Cardiac muscle cell (in vitro differentiated cells and primary cell): ENCODE data around the gene BAHD1. TPM values are rescaled to one million over a fixed set of nuclear protein-coding genes. Genes with fewer than 3 reads are reported as not detected.

ENCODE experiments used
- DNase-seq, 2 donors: peaks; one replicate each; pipeline versions ENCODE4 v3.0.0 to v3.0.0-alpha.2; 2010 to 2017; ENCODE audit warnings: low read depth in 1 of 2, low spot score in 1 of 2
- H3K27ac ChIP-seq: fragments of 200-600 bp; sonication (generic); 2 replicates; pipeline ENCODE4 v1.5.1; 2016
- H3K27me3 ChIP-seq: fragments of 200-600 bp; sonication (generic); 2 replicates; pipeline ENCODE4 v1.6.0; 2016; ENCODE audit warnings: control low read depth
- H3K36me3 ChIP-seq: fragments of 200-600 bp; sonication (generic); 2 replicates; pipeline ENCODE4 v1.5.1; 2016; ENCODE audit warnings: control low read depth
- H3K4me1 ChIP-seq: fragments of 200-600 bp; sonication (generic); 2 replicates; pipeline ENCODE4 v1.8.1; 2017; ENCODE audit warnings: low read depth, mild to moderate bottlenecking, mixed run types
- H3K4me3 ChIP-seq: fragments of 200-600 bp; sonication (generic); 2 replicates; pipeline ENCODE4 v1.5.1; 2016; ENCODE audit warnings: mild to moderate bottlenecking
- H3K9me3 ChIP-seq: fragments of 200-600 bp; sonication (generic); 2 replicates; pipeline ENCODE4 v1.5.1; 2017; ENCODE audit warnings: low read depth, mild to moderate bottlenecking, control low read depth
- CTCF ChIP-seq: IDR thresholded peaks from 2 replicates; pipeline ENCODE4 v1.5.1; 2012; ENCODE audit warnings: low read depth, mild to moderate bottlenecking, low read length
- polyA plus RNA-seq: library from polyadenylated mRNA; unstranded; fragments of >200 nt; fragmentation: Nextera tagmentation; extraction: Ambion mirVana; gene quantifications from 2 replicates; pipeline ENCODE4 v1.2.1, GENCODE V29; 2016
- total RNA-seq: library from RNA; depleted of rRNA; stranded (reverse); fragments of >200 nt; gene quantifications from 2 replicates; pipeline ENCODE4 v1.2.3, GENCODE V29; 2016

BAHD1 gene
- total and polyA plus RNA-seq, 2 experiments from 2014 or later: 15.7 to 29.3 TPM

- Histone ChIP-seq H3K9me3 (no peaks in the 10 kb centered on the region), H3K27me3 (no peaks in the 10 kb centered on the region), H3K27ac (no peak overlapping the region), H3K4me3 (no peak overlapping the region), H3K36me3 (no peaks in the 10 kb centered on the region), H3K4me1 (no peaks in the 10 kb centered on the region)
- no peak for TF ChIP-seq CTCF
- DNase-seq: no peak
Observed at GRCh38 chr15:40427188-40427587, 13.6 kb upstream of the BAHD1 start.

- Histone ChIP-seq H3K9me3 (no peaks in the 10 kb centered on the region), H3K27me3 (no peaks in the 10 kb centered on the region), H3K4me1 (no peaks in the 10 kb centered on the region), H3K4me3 (no peak overlapping the region), H3K27ac (no peak overlapping the region), H3K36me3 (no peaks in the 10 kb centered on the region)
- no peak for TF ChIP-seq CTCF
- DNase-seq: no peak
Observed at GRCh38 chr15:40428185-40428584, 12.6 kb upstream of the BAHD1 start.

DNA sequence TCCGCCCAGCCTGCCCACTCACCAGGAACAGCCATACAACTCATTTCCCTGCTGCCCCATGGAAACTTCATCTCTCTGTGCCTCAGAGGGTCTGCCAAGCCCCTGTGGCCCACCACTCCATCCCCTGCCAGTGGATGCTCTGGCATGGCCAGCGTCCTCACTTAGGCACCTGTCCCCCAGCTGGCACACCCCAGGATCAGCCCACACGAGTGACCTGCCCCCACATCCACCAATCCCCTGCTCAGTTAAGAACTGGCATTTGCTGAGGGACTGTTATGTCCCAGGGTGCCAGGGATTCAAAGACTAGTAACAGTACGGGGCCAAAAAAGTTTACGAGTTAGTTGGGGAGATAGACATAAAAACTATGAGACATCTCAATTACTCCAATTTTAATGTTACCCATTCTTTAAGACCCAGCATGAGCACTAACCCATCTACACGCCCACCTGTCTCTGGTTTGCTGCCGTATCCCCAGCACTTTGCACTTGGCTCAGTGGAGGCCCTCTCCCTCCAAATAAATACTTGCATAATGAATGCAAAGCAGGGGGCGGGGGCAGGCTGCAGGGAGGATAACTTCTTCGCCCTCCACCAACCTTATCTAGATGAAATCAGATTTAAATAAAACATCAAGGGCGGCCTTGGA lies 11.6 kb upstream of the BAHD1 start:
- no peaks in the 10 kb centered on the region for H3K9me3 ChIP-seq
- no peaks in the 10 kb centered on the region for H3K4me1 ChIP-seq
- H3K4me3 ChIP-seq: no peak overlapping the region
- no peaks in the 10 kb centered on the region for H3K36me3 ChIP-seq
- DNase-seq: no peak
- peaks cover under 1% of the 10 kb centered on the region for H3K27me3 ChIP-seq
- no peak for TF ChIP-seq CTCF
- no peak overlapping the region for H3K27ac ChIP-seq

GRCh38 chr15:40430271-40430805 lies 10.4 kb upstream of the BAHD1 start:
- Histone ChIP-seq H3K4me1 (peaks cover under 1% of the 10 kb centered on the region), H3K9me3 (no peaks in the 10 kb centered on the region), H3K36me3 (no peaks in the 10 kb centered on the region), H3K27me3 (peaks cover 12% of the 10 kb centered on the region), H3K4me3 (no peak overlapping the region), H3K27ac (no peak overlapping the region)
- no peak for TF ChIP-seq CTCF
- DNase-seq: no peak

GRCh38 chr15:40435023-40435709 lies 5.6 kb upstream of the BAHD1 start:
- H3K9me3 ChIP-seq: no peaks in the 10 kb centered on the region
- no peak for DNase-seq
- H3K27me3 ChIP-seq: peaks cover 18% of the 10 kb centered on the region
- no peak overlapping the region for H3K4me3 ChIP-seq
- peaks cover 39% of the 10 kb centered on the region for H3K4me1 ChIP-seq
- TF ChIP-seq CTCF: no peak
- H3K36me3 ChIP-seq: no peaks in the 10 kb centered on the region
- H3K27ac ChIP-seq: no peak overlapping the region
